ENCODE measurements around the gene TIA1. TPM values are rescaled to one million over a fixed set of nuclear protein-coding genes. Genes with fewer than 3 reads are reported as not detected.

TIA1 gene
- total and polyA plus RNA-seq, 2 donors from 2014 or later, result 39.4 to 97.6 TPM

DNA sequence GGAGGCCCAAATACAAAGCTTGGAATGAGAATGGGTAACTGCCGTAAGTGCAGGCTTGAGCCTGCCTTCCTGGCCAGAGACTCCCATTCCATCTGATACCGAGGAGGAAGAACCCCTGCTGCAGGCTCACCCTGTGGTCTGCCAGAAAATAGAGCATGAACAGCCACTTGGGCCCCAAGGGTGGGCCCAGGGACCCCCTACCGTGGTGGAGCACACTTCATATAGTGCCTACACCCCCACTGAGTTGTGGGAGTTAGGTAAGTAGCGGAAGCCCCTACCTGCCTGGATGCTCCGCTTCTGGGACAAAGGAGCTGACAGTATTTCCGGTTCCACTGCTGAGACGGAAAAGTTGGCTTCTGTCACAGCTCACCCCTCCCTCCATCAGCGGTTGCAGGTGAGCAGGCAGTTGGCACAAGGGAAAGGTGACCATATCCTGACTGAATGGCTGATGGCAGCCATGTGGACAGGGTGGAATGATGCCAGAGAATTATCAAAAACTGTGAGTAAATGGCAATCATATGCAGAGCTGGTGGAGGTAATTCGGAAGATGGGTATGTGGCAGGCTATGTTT is 46.1 kb downstream of the TIA1 start:
- Histone ChIP-seq H3K36me3 (ENCODE audit: control insufficient read depth in 2 of 3, insufficient read depth in 3 of 3, low read length in 3 of 3) (no peaks in the 10 kb centered on the region), H3K27ac (ENCODE audit: low read depth in 2 of 2, low read length in 2 of 2) (no peak overlapping the region), H3K9ac (ENCODE audit: low read length in 3 of 3) (no peak overlapping the region), H3K27me3 (ENCODE audit: control insufficient read depth, insufficient read depth, low read length) (no peaks in the 10 kb centered on the region), H3K4me3 (ENCODE audit: low read length in 3 of 3) (no peak overlapping the region), H3K4me1 (ENCODE audit: control insufficient read depth in 2 of 3, insufficient read depth in 2 of 3, low read depth in 1 of 3, low read length in 3 of 3) (no peaks in the 10 kb centered on the region), H3K9me3 (ENCODE audit: control insufficient read depth in 2 of 3, insufficient read depth in 1 of 3, low read length in 3 of 3) (no peaks in the 10 kb centered on the region)
- TF ChIP-seq, protein P1, sequence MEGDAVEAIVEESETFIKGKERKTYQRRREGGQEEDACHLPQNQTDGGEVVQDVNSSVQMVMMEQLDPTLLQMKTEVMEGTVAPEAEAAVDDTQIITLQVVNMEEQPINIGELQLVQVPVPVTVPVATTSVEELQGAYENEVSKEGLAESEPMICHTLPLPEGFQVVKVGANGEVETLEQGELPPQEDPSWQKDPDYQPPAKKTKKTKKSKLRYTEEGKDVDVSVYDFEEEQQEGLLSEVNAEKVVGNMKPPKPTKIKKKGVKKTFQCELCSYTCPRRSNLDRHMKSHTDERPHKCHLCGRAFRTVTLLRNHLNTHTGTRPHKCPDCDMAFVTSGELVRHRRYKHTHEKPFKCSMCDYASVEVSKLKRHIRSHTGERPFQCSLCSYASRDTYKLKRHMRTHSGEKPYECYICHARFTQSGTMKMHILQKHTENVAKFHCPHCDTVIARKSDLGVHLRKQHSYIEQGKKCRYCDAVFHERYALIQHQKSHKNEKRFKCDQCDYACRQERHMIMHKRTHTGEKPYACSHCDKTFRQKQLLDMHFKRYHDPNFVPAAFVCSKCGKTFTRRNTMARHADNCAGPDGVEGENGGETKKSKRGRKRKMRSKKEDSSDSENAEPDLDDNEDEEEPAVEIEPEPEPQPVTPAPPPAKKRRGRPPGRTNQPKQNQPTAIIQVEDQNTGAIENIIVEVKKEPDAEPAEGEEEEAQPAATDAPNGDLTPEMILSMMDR (IDR thresholded peaks at IDR 0.05; ENCODE audit: borderline replicate concordance, extremely low read depth, insufficient read depth), result no peak
- DNase-seq (no peak), FAIRE-seq (no peak)
- intact Hi-C loops (cut with DNase I), result no loop called here

DNA sequence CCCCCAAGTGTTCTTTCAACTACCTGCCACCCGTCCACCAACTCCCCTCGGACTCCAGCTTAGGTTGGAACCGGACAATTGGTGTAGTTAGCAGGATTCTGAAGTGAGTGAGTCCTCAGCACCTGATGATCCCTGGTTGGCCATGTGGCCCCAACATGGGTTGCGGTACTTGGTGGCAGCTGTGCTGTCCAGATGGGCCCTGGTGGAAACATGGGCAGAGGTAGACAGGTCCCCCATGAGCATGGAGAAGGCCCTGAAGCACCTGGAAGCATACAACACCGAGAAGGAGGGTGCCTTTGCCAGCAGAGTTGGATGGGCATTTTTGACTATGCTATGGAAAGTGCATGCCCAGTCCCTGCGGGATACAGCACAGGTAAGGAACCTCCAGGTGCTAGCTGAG is 46.6 kb downstream of the TIA1 start:
- DNase-seq (no peak), FAIRE-seq (no peak)
- Histone ChIP-seq H3K27ac (ENCODE audit: low read depth in 2 of 2, low read length in 2 of 2) (no peak overlapping the region), H3K9me3 (ENCODE audit: control insufficient read depth in 2 of 3, insufficient read depth in 1 of 3, low read length in 3 of 3) (no peaks in the 10 kb centered on the region), H3K9ac (ENCODE audit: low read length in 3 of 3) (no peak overlapping the region), H3K4me1 (ENCODE audit: control insufficient read depth in 2 of 3, insufficient read depth in 2 of 3, low read depth in 1 of 3, low read length in 3 of 3) (no peaks in the 10 kb centered on the region), H3K4me3 (ENCODE audit: low read length in 3 of 3) (no peak overlapping the region), H3K27me3 (ENCODE audit: control insufficient read depth, insufficient read depth, low read length) (no peaks in the 10 kb centered on the region), H3K36me3 (ENCODE audit: control insufficient read depth in 2 of 3, insufficient read depth in 3 of 3, low read length in 3 of 3) (no peaks in the 10 kb centered on the region)
- intact Hi-C loops (cut with DNase I), result no loop called here
- TF ChIP-seq, protein P1 (IDR thresholded peaks at IDR 0.05; ENCODE audit: borderline replicate concordance, extremely low read depth, insufficient read depth), result no peak

DNA sequence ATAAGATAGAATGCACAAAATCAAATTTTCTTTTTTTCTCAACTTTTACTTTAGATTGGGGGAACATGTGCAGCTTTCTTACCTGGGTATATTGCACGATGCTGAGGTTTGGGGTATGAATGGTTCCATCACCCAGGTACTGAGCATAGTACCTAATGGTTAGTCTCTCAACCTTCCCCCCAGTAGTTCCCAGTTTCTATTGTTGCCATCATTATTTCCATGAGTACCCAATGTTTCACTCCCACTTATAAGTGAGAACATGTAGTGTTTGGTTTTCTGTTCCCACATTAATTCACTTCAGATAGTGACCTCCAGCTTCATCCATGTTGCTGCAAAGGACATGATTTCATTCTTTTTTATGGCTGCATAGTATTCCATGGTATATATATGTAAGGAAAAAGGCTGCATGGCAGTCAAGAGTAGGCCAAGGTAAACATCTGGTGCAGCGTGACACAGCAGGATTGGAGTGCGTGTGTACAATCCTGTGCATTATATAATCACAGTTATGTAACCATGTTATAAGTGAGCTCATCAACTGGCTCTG is 47.1 kb downstream of the TIA1 start:
- Histone ChIP-seq H3K27me3 (ENCODE audit: control insufficient read depth, insufficient read depth, low read length) (no peaks in the 10 kb centered on the region), H3K36me3 (ENCODE audit: control insufficient read depth in 2 of 3, insufficient read depth in 3 of 3, low read length in 3 of 3) (no peaks in the 10 kb centered on the region), H3K4me3 (ENCODE audit: low read length in 3 of 3) (no peak overlapping the region), H3K9me3 (ENCODE audit: control insufficient read depth in 2 of 3, insufficient read depth in 1 of 3, low read length in 3 of 3) (no peaks in the 10 kb centered on the region), H3K9ac (ENCODE audit: low read length in 3 of 3) (no peak overlapping the region), H3K27ac (ENCODE audit: low read depth in 2 of 2, low read length in 2 of 2) (no peak overlapping the region), H3K4me1 (ENCODE audit: control insufficient read depth in 2 of 3, insufficient read depth in 2 of 3, low read depth in 1 of 3, low read length in 3 of 3) (no peaks in the 10 kb centered on the region)
- DNase-seq, result no peak
- FAIRE-seq, result no peak
- intact Hi-C loops (cut with DNase I), result no loop called here
- TF ChIP-seq, protein P1 (IDR thresholded peaks at IDR 0.05; ENCODE audit: borderline replicate concordance, extremely low read depth, insufficient read depth), result no peak
